Activated CD4-positive, alpha-beta T cell treated with anti-CD3 and anti-CD28 coated beads, Interleukin-2, amount 10 ng/mL, durations not matched to agents 7 days and 5 days (primary cell): ENCODE results near the gene MRPL32. TPM values are rescaled to one million over a fixed set of nuclear protein-coding genes. Genes with fewer than 3 reads are reported as not detected.

Experiments used
- CTCF ChIA-PET: fragments of 350-600 bp; sonication (Branson Sonifier 250); formaldehyde crosslinking; loops from one replicate; lab custom pipeline; 2021; ENCODE audit warnings: antibody characterized with exemption; lab: Charles Lee
- POLR2A ChIA-PET: fragments of 350-600 bp; sonication (Branson Sonifier 250); formaldehyde crosslinking; loops from one replicate; lab custom pipeline; 2021; ENCODE audit warnings: antibody characterized with exemption; lab: Charles Lee
- DNase-seq: peaks from one replicate; pipeline ENCODE4 v3.0.0-alpha.2; 2020
- H3K27ac Mint-ChIP-seq: one replicate; pipeline ENCODE4 v1.8.0; 2021; ENCODE audit warnings: mild to moderate bottlenecking, moderate library complexity, mixed read lengths
- H3K27me3 Mint-ChIP-seq: one replicate; pipeline ENCODE4 v1.8.0; 2021; ENCODE audit warnings: mixed read lengths
- H3K36me3 Mint-ChIP-seq: one replicate; pipeline ENCODE4 v1.8.0; 2021; ENCODE audit warnings: low read depth, mixed read lengths
- H3K4me1 Mint-ChIP-seq: one replicate; pipeline ENCODE4 v1.8.0; 2021; ENCODE audit warnings: mixed read lengths
- H3K4me3 Mint-ChIP-seq: one replicate; pipeline ENCODE4 v1.8.0; 2021; ENCODE audit warnings: mild to moderate bottlenecking, moderate library complexity, mixed read lengths
- H3K9me3 Mint-ChIP-seq: one replicate; pipeline ENCODE4 v1.8.0; 2021; ENCODE audit warnings: mixed read lengths
- total RNA-seq, 2 experiments: library from RNA; stranded (reverse); gene quantifications; one replicate each; pipeline ENCODE4 v1.2.3, GENCODE V29; 2021

Gene MRPL32
- total RNA-seq, 2 experiments from 2014 or later: 50.2 to 50.3 TPM

DNA sequence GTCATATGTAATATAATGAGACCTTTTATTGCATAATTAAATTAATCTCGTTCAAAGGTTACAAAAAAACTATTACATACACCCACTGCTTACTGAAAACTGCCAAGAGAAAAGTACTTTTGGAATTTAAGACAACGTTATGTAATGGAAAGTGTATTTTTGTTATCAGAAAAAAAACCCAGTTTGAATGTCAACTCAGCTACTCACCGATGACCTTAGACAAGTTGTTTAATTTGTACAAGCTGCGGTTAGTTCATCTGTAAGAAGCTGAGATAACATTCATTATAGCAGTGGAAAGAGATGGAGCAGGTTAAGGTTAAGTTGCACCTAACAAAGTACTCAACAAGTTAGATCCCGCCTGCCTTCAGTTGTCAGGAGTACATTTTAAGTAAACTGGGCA lies 1.3 kb upstream of the MRPL32 start:
- no peak for DNase-seq
- Mint-ChIP-seq H3K36me3 (peaks cover 33% of the 10 kb centered on the region), H3K4me1 (peaks cover 72% of the 10 kb centered on the region), H3K27ac (peak overlapping the region; percentile 98), H3K27me3 (no peaks in the 10 kb centered on the region), H3K4me3 (peak overlapping the region; percentile 99), H3K9me3 (no peaks in the 10 kb centered on the region)
- CTCF ChIA-PET: interaction anchor here (0.6 to 3.7 kb wide), 3 partner anchors 8 to 13 kb away, joined by 3 to 17 read pairs (median 4); no protein-coding TSS in a partner anchor
- POLR2A ChIA-PET: interaction anchor here (0.7 kb wide), 1 partner anchor 717 kb away, joined by 3 read pairs; no protein-coding TSS in a partner anchor

DNA sequence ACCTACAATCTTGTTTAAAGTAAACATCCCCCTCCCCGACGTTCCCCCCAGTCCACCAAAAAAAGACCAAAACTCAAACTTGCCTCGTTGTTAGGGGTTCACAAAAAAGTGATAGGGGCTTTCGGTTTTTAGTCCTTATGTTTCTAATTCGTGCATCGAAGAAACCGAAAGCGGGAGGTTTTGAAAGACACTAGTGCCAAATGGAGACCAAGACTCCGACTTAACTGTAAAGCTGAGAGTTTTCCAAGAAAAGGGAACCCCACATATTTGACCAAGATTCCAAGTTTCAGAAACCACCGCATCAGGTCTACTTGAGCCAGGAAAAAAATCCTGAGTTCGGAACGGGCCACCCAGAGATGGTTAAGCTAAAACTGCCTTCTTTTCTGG lies 736 bp upstream of the MRPL32 start:
- peak overlapping the region; percentile 98 for H3K27ac Mint-ChIP-seq
- peak overlapping the region; percentile 99 for H3K4me3 Mint-ChIP-seq
- ChIA-PET CTCF (interaction anchor here (0.7 to 3.7 kb wide), 5 partner anchors 10 to 833 kb away, joined by 3 to 17 read pairs (median 3); partner anchors contain the start of gene STK17A), POLR2A (interaction anchor here (0.7 to 0.9 kb wide), 4 partner anchors 18 to 717 kb away, joined by 3 to 4 read pairs (median 3); no protein-coding TSS in a partner anchor)
- peak; percentile 59 for DNase-seq
- H3K36me3 Mint-ChIP-seq: peaks cover 38% of the 10 kb centered on the region
- no peaks in the 10 kb centered on the region for H3K9me3 Mint-ChIP-seq
- no peaks in the 10 kb centered on the region for H3K27me3 Mint-ChIP-seq
- peaks cover 71% of the 10 kb centered on the region for H3K4me1 Mint-ChIP-seq

DNA sequence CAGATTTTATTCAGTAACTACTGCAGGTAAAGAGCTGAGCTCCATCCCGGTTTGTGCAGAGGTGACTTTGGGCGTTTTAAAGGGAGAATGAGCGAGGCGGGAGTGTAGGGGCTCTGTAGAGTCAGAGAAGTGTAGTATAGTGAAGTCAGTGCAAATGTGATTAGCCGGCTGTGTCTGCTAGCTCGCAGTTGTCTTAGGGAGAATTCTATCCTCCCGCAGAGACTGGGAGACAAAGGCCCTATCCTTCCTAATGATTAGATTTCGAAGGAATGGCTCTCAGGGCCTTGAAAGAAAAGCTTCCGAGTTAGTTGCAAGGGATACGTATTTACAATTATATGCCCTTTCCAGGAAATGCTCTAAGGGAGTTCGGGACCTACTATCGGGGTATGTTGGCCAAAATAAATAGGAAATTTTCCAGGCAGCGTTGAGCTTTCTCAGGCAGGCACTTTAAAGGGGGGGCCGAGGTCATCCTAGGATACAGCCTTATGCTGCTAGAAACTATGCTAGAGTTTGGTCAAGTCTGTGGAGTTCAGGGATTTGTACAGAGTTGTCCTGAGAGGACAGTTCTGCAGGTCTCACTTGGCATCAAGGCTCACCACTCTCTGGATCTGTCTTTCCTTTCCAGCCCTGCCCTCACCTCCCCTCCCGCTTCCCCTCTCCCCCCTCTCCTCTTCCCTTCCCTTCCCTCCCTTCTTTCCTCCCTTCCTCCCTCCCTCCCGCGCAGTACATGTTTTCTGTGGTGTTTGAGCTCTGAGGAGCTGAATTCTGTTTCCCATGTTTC lies 825 bp downstream of the MRPL32 start:
- H3K27me3 Mint-ChIP-seq: no peaks in the 10 kb centered on the region
- peak overlapping the region; percentile 98 for H3K27ac Mint-ChIP-seq
- H3K4me3 Mint-ChIP-seq: peak overlapping the region; percentile 99
- POLR2A ChIA-PET: interaction anchor here (0.7 kb wide), 1 partner anchor 9 kb away, joined by 11 read pairs; no protein-coding TSS in a partner anchor
- CTCF ChIA-PET: interaction anchor here (3.7 kb wide), 1 partner anchor 8 kb away, joined by 17 read pairs; no protein-coding TSS in a partner anchor
- peaks cover 37% of the 10 kb centered on the region for H3K36me3 Mint-ChIP-seq
- peaks cover 58% of the 10 kb centered on the region for H3K4me1 Mint-ChIP-seq
- DNase-seq: no peak
- H3K9me3 Mint-ChIP-seq: no peaks in the 10 kb centered on the region

DNA sequence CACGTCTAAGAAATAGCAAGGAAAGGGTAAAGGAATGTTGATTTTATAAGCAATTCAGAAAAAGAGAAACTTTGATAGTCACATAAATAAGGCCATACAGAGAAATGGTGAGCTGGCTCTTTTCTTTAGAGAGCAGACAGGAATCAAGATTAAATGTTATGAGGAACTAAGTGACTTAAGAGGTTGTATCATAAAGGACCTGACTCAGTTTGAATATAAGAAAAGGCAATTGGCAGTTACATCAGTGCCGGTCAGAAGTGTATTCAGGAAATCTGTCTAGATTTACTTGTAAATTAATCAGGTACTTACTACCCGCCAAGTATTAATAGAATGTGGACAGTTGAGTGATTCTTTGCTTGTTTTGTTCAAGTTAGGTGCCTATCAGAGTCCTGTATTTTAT lies 2.1 kb downstream of the MRPL32 start:
- peaks cover 37% of the 10 kb centered on the region for H3K36me3 Mint-ChIP-seq
- no peaks in the 10 kb centered on the region for H3K9me3 Mint-ChIP-seq
- H3K4me1 Mint-ChIP-seq: peaks cover 46% of the 10 kb centered on the region
- DNase-seq: no peak
- H3K27ac Mint-ChIP-seq: peak overlapping the region; percentile 37
- ChIA-PET POLR2A (no interaction called here), CTCF (interaction anchor here (1.0 kb wide), 1 partner anchor 905 kb away, joined by 3 read pairs; no protein-coding TSS in a partner anchor)
- H3K27me3 Mint-ChIP-seq: no peaks in the 10 kb centered on the region
- H3K4me3 Mint-ChIP-seq: peak overlapping the region; percentile 99

DNA sequence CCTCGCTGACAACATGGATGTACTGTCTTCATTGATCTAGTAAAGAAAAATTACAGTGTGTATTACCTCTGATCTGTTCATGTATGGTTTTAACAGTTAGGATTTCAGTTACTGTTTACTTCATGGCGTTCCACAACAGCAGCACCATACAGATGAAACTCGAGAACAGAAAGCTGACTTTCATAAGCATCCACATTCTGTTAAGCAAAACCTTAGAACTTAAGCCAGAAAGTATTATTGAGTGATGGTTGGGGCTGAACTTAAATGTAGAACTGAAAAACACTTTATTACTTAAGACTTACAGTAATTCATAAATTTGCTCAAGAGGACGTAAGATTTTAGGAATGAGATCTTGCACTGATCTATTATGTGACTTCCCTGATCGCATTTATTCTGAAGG lies 3.7 kb downstream of the MRPL32 start:
- H3K4me1 Mint-ChIP-seq: peaks cover 43% of the 10 kb centered on the region
- no peaks in the 10 kb centered on the region for H3K27me3 Mint-ChIP-seq
- H3K36me3 Mint-ChIP-seq: peaks cover 42% of the 10 kb centered on the region
- DNase-seq: no peak
- CTCF ChIA-PET: interaction anchor here (0.8 kb wide), 1 partner anchor 902 kb away, joined by 5 read pairs; no protein-coding TSS in a partner anchor
- no peak overlapping the region for H3K27ac Mint-ChIP-seq
- H3K4me3 Mint-ChIP-seq: no peak overlapping the region
- no peaks in the 10 kb centered on the region for H3K9me3 Mint-ChIP-seq
- POLR2A ChIA-PET: no interaction called here

DNA sequence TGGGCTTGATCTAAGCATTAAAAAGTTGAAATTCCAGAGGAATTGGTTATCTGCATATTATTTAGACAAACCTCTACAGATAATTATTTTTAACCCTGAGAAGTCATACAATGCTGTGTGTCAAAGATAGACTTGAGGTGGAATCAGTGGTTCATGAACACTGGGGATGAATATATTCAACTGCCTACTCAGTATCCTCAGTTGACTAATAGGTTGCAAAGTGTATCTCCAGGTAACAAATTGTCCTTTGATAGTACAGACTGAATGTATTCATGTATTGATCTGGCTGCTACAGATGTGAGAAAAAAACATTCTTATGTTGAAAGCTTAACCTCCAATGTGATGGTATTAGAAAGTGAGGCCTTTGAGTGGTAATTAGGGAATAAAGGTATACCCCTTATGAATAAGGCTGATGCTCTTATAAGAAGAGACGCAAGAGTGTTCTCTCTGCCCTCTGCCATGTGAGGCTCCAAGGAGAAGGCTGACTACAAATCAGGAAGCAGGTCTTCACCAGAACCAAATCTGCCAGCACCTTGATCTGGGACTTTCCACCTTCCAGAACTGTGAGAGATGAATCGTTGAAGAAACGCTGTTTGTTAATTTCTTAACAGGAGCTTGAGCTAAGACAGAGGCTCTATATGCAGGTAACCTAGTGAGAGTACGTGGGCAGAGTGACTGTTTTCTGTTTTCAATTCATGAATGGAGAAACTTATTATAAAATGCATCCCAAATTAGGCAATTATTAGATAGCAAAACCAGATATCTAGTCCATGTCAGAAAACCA lies 7.5 kb downstream of the MRPL32 start:
- POLR2A ChIA-PET: no interaction called here
- H3K27ac Mint-ChIP-seq: peak overlapping the region; percentile 26
- no peaks in the 10 kb centered on the region for H3K9me3 Mint-ChIP-seq
- DNase-seq: no peak
- H3K4me3 Mint-ChIP-seq: peak overlapping the region; percentile 9
- H3K4me1 Mint-ChIP-seq: peaks cover 25% of the 10 kb centered on the region
- CTCF ChIA-PET: interaction anchor here (0.6 kb wide), 1 partner anchor 9 kb away, joined by 3 read pairs; no protein-coding TSS in a partner anchor
- H3K36me3 Mint-ChIP-seq: peaks cover 28% of the 10 kb centered on the region
- no peaks in the 10 kb centered on the region for H3K27me3 Mint-ChIP-seq

DNA sequence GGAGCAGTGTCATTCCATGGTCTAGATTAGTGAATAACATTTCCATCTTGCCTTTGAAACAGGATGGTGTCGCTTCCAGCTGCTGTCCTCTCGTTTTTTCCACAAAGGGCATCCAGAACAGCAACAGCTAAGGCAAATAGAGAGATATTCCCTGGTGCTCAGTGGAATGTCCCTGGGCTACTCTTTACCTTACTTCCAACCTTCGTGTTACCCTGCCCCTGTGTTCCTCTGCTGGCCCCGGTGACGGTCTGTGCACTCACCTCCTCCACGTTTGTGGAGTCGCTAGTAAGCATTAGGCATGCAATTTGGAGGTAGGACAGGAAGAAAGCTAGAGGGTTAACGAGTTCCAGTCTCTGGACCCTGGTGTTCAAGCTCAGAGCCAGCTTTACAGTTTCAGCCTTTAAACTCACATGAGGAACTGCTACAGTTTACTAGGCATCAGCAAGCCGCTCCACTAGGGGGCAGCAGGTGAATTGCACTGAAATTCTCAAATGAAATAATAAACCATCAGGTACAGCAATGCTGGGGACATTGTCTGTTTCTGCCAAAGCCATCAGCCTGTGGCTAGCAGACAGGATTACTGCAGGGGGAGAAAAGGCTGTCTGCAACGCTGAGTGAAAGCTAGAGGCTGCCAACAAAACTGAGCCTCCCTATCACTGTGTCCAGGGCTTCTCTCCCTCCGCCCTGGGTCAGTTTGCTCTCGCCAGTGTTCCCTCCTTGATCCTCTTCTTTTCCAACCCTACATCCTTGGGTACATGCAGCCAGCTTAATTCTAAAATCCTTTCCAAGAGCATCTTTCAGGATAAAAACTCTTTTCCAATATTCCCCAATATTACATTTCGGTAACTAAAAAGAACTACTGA lies 9.0 kb downstream of the MRPL32 start:
- Mint-ChIP-seq H3K27me3 (no peaks in the 10 kb centered on the region), H3K36me3 (peaks cover 16% of the 10 kb centered on the region), H3K9me3 (no peaks in the 10 kb centered on the region), H3K4me1 (peaks cover 25% of the 10 kb centered on the region), H3K27ac (no peak overlapping the region), H3K4me3 (no peak overlapping the region)
- ChIA-PET CTCF (interaction anchor here (0.6 to 1.9 kb wide), 12 partner anchors 9 to 344 kb away, joined by 3 to 17 read pairs (median 4); partner anchors contain the start of genes MRPL32 and PSMA2), POLR2A (no interaction called here)
- DNase-seq: peak; percentile 87

DNA sequence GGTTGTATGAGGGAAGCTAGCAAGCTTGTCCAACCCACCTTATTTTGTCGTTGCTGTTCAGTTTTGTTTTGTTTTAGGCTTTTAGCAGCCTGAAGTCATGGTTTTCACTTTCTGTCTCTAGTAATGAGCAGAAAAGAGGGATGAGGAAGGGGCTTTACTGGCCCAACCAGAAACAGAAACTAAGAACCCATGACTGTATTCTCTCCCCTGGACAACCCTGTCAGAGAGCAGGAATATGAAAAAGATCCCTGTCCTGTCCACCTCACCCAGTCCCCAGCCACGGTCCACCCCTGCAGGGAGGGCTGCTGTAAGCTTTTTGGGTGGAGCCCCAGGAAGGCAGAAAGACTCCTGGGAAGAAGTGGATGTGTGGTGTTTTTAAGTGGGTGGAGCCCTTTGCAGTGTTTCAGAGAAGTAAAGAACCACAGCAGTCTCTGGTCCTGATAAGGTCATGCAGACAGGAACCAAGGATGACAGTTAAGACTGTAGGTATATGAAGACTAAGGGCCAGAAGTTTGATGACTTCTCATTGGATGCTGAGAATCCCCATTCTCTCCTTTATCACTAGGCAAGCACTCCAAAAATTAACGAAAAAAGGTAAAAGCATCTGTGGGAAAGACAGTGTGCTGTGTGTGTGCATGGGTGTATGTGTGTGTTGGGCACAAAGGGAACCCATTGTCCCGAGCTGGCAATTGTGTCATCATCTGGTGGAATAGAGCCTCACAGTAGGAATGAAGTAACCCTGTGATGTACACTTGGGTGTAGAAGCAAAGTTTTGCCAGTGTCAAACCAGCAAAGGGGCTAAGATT lies 13.8 kb downstream of the MRPL32 start:
- Mint-ChIP-seq H3K4me3 (peak overlapping the region; percentile 69), H3K27me3 (no peaks in the 10 kb centered on the region), H3K9me3 (peaks cover 2% of the 10 kb centered on the region), H3K4me1 (peaks cover 18% of the 10 kb centered on the region), H3K27ac (peak overlapping the region; percentile 91), H3K36me3 (no peaks in the 10 kb centered on the region)
- ChIA-PET POLR2A (no interaction called here), CTCF (interaction anchor here (0.6 to 0.8 kb wide), 2 partner anchors 17 to 319 kb away, joined by 3 read pairs; no protein-coding TSS in a partner anchor)
- peak; percentile 42 for DNase-seq

DNA sequence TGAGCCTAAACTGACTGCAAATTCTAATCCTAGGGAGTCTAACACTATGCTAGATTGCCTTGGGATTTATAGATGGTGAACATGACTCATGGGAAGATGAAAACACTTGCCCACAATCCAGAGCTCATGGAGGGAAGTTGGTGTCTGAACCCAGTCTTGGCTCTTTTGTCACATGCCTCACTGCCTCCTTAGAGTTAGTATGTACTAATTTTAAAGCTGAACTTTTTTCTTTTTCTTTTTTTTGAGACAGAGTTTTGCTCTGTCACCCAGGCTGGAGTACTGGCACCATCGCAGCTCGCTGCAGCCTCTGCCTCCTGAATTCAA lies 14.4 kb downstream of the MRPL32 start:
- Mint-ChIP-seq H3K27ac (peak overlapping the region; percentile 91), H3K36me3 (no peaks in the 10 kb centered on the region), H3K9me3 (peaks cover 2% of the 10 kb centered on the region), H3K4me1 (peaks cover 15% of the 10 kb centered on the region), H3K4me3 (peak overlapping the region; percentile 69), H3K27me3 (no peaks in the 10 kb centered on the region)
- ChIA-PET CTCF (interaction anchor here (0.8 kb wide), 1 partner anchor 17 kb away, joined by 3 read pairs; no protein-coding TSS in a partner anchor), POLR2A (no interaction called here)
- no peak for DNase-seq

DNA sequence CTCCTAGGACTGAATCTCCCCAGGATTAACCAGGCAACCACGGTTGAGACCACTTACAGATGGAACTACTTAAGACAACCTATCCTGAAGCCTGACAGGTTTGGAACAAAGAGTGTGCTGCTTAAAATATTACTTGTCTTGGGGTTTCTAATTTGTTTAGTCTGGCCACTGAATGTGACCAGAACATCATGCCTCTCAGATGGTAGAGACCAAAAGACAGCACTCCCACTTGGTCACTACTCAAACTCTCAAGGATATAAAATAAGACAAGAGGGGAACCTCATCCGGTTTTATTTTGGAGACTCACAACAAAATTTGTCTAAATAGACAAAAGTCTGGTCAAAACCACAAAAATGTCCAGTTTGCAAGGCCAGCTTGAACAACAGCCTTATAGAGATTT lies 15.3 kb downstream of the MRPL32 start:
- Mint-ChIP-seq H3K27me3 (no peaks in the 10 kb centered on the region), H3K9me3 (peaks cover 2% of the 10 kb centered on the region), H3K27ac (no peak overlapping the region), H3K4me1 (peaks cover 15% of the 10 kb centered on the region), H3K36me3 (no peaks in the 10 kb centered on the region), H3K4me3 (no peak overlapping the region)
- ChIA-PET POLR2A (no interaction called here), CTCF (no interaction called here)
- no peak for DNase-seq

DNA sequence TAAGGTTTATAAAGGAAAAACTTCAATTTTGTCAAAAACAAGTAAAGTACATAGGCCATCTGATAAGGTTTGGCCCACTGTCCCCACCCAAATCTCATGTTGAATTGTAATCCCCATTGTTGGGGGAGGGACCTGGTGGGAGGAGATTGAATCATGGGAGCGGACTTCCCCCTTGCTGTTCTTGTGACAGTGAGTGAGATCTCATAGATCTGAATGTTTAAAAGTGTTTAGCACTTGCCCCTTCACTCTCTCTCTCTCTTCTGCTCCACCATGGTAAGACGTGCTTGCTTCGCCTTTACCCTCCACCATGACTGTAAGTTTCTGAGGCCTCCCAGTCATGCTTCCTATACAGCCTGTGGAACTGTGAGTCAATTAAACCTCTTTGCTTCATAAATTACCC lies 18.2 kb downstream of the MRPL32 start:
- peaks cover 5% of the 10 kb centered on the region for H3K9me3 Mint-ChIP-seq
- no peaks in the 10 kb centered on the region for H3K36me3 Mint-ChIP-seq
- CTCF ChIA-PET: interaction anchor here (1.9 kb wide), 1 partner anchor 9 kb away, joined by 5 read pairs; no protein-coding TSS in a partner anchor
- POLR2A ChIA-PET: no interaction called here
- DNase-seq: no peak
- no peaks in the 10 kb centered on the region for H3K27me3 Mint-ChIP-seq
- no peak overlapping the region for H3K4me3 Mint-ChIP-seq
- no peak overlapping the region for H3K27ac Mint-ChIP-seq
- H3K4me1 Mint-ChIP-seq: peaks cover 14% of the 10 kb centered on the region
